ENCODE measurements around the gene MTHFSD. TPM values are rescaled to one million over a fixed set of nuclear protein-coding genes. Genes with fewer than 3 reads are reported as not detected.

Gene MTHFSD
- total RNA-seq, 1 experiment from 2014 or later = 30.7 TPM

- Mint-ChIP-seq H3K27ac (ENCODE audit: low read depth, unreplicated experiment) (no peak overlapping the region), H3K36me3 (ENCODE audit: insufficient read depth, unreplicated experiment) (no peaks in the 10 kb centered on the region)
Measured at GRCh38 chr16:86601356-86601755, 46.3 kb upstream of the MTHFSD start.

GRCh38 chr16:86598607-86599565 lies 43.9 kb upstream of the MTHFSD start:
- BruUV-seq (replicated peaks) = no TSS peak
- peaks cover 5% of the 10 kb centered on the region for H3K4me1 Mint-ChIP-seq (ENCODE audit: insufficient read depth, unreplicated experiment)
- no peaks in the 10 kb centered on the region for H3K36me3 Mint-ChIP-seq (ENCODE audit: insufficient read depth, unreplicated experiment)
- H3K9me3 Mint-ChIP-seq (ENCODE audit: unreplicated experiment) = peaks cover 7% of the 10 kb centered on the region
- no peak overlapping the region for H3K4me3 Mint-ChIP-seq (ENCODE audit: unreplicated experiment)
- POLR2A ChIA-PET = no interaction called here
- intact Hi-C loops (cut with micrococcal nuclease) = no loop called here
- no peaks in the 10 kb centered on the region for H3K27me3 Mint-ChIP-seq (ENCODE audit: insufficient read depth, unreplicated experiment)
- no peak overlapping the region for H3K27ac Mint-ChIP-seq (ENCODE audit: low read depth, unreplicated experiment)
- CTCF ChIA-PET = interaction anchor here (1.1 kb wide), 1 partner anchor 546 kb away, joined by 3 read pairs; no protein-coding TSS in a partner anchor
- TF ChIP-seq, protein P1, sequence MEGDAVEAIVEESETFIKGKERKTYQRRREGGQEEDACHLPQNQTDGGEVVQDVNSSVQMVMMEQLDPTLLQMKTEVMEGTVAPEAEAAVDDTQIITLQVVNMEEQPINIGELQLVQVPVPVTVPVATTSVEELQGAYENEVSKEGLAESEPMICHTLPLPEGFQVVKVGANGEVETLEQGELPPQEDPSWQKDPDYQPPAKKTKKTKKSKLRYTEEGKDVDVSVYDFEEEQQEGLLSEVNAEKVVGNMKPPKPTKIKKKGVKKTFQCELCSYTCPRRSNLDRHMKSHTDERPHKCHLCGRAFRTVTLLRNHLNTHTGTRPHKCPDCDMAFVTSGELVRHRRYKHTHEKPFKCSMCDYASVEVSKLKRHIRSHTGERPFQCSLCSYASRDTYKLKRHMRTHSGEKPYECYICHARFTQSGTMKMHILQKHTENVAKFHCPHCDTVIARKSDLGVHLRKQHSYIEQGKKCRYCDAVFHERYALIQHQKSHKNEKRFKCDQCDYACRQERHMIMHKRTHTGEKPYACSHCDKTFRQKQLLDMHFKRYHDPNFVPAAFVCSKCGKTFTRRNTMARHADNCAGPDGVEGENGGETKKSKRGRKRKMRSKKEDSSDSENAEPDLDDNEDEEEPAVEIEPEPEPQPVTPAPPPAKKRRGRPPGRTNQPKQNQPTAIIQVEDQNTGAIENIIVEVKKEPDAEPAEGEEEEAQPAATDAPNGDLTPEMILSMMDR (IDR thresholded peaks at IDR 0.05; ENCODE audit: unreplicated experiment) = no peak
- DNase-seq (ENCODE audit: unreplicated experiment) = no peak

More at GRCh38 chr16:86601356-86601755, 46.3 kb upstream of the MTHFSD start:
- no peak for DNase-seq (ENCODE audit: unreplicated experiment)
- Mint-ChIP-seq H3K27me3 (ENCODE audit: insufficient read depth, unreplicated experiment) (no peaks in the 10 kb centered on the region), H3K9me3 (ENCODE audit: unreplicated experiment) (peaks cover 7% of the 10 kb centered on the region), H3K4me3 (ENCODE audit: unreplicated experiment) (no peak overlapping the region), H3K4me1 (ENCODE audit: insufficient read depth, unreplicated experiment) (peaks cover 5% of the 10 kb centered on the region)
- BruUV-seq (replicated peaks) = no TSS peak
- TF ChIP-seq, protein P1 (IDR thresholded peaks at IDR 0.05; ENCODE audit: unreplicated experiment) = no peak
- CTCF ChIA-PET = no interaction called here
- intact Hi-C loops (cut with micrococcal nuclease) = no loop called here
- POLR2A ChIA-PET = interaction anchor here (0.7 to 1.2 kb wide), 2 partner anchors 10 to 63 kb away, joined by 3 read pairs; no protein-coding TSS in a partner anchor

GRCh38 chr16:86597880-86598606 lies 43.0 kb upstream of the MTHFSD start:
- Mint-ChIP-seq H3K4me1 (ENCODE audit: insufficient read depth, unreplicated experiment) (peaks cover 5% of the 10 kb centered on the region), H3K9me3 (ENCODE audit: unreplicated experiment) (peaks cover 7% of the 10 kb centered on the region), H3K27me3 (ENCODE audit: insufficient read depth, unreplicated experiment) (no peaks in the 10 kb centered on the region), H3K27ac (ENCODE audit: low read depth, unreplicated experiment) (no peak overlapping the region), H3K4me3 (ENCODE audit: unreplicated experiment) (no peak overlapping the region), H3K36me3 (ENCODE audit: insufficient read depth, unreplicated experiment) (no peaks in the 10 kb centered on the region)
- no peak for DNase-seq (ENCODE audit: unreplicated experiment)
- TF ChIP-seq, protein P1 (IDR thresholded peaks at IDR 0.05; ENCODE audit: unreplicated experiment) = no peak
- intact Hi-C loops (cut with micrococcal nuclease) = no loop called here
- ChIA-PET POLR2A (no interaction called here), CTCF (interaction anchor here (1.1 kb wide), 1 partner anchor 547 kb away, joined by 3 read pairs; no protein-coding TSS in a partner anchor)
- BruUV-seq (replicated peaks) = no TSS peak
